GM10847 (cell line): Measurements from ENCODE around the gene DCBLD1.

ENCODE experiments used
- POLR2A ChIP-seq: IDR thresholded peaks from 2 replicates; pipeline ENCODE4 v1.6.1; 2011; ENCODE audit not compliant: insufficient read length; ENCODE audit errors: extremely low read depth

Gene DCBLD1

DNA sequence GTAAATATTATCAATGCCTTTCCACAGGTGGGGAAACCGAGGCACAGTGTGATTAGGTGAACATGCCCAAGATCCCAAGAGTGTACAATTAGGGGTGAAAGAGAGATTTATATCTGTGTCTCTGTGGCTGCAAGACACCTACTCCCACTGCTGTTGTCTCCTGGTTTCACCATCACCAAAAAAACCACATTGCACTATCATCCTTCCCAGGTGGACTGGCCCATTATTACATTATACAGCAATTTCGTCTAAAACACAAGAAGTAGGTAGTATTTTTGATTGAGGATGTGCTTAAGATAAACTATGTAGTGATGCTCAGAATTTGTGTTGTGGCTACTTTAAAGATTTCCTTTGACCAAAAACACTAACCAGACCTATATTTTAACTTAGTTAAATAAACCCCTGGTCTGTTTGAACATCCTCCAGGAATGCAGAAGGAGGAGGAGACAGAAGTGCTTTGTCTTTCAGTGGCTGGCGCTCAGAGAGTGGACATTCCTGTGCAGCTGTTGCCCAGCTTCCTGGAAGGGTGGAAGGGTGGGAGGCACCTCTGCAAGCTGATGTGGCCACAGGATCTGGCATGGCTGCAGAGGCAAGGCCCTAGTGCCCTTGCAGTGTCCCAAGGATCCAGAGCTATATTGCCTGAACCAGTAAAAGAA is 23.8 kb downstream of the DCBLD1 start:
- no peak for TF ChIP-seq POLR2A

DNA sequence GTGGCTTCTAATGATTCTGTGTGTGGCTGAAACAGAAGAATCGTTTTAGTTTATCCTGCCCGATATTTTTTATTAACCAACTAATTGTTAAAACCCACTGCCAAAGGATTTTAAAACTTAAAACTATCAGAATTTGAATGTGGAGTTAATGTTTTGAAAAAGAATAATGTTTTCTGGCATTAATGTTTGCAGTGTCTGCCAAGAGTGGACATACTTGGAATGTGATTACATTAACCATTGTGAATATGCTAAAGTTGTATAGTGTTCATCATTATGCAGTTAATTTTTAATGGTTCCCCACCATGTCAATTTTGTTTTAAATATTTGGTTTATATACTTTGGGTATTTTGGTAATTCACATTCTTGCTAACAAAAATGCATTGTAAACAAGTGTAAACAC is 24.4 kb downstream of the DCBLD1 start:
- TF ChIP-seq POLR2A: no peak

GRCh38 chr6:117508450-117508971 is 26.0 kb downstream of the DCBLD1 start:
- TF ChIP-seq POLR2A: no peak

GRCh38 chr6:117509021-117509420 is 26.5 kb downstream of the DCBLD1 start:
- TF ChIP-seq POLR2A: no peak

DNA sequence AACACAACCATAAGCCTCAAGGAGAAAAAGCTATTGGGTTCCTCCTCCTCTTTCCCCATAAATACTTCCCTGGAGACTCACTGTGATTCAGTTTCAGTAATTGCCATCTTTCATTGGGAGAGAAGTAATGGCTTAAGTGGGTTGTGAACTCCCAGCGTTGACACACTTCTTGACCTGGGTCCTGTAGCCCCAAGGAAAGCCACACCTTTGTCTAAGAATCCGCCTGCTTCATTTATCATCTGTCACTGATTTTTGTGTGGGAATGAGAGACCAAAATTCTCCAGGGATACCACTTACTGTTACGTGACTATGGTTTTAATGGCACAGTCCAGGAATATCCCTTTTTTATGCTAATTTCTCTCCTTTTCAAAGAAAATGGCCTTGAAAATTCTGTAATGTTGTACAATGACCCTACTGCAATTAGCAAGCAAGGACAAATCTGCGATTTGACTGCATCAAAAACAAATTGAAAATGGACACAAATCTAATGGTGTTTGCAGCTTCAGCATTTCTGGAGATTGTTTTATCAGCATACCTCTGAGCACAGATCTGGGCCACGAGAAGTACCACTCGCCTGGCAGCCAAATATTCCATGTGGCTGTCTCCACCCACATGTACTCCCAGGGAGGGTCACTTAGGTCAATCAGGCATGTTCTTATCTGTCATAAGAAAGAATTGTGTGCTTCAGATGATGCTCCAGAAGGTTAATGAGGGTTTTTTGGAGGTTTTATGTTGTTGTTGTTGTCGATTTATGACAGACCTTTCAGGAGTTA is 29.8 kb downstream of the DCBLD1 start:
- TF ChIP-seq POLR2A: no peak

GRCh38 chr6:117512987-117513573 is 30.6 kb downstream of the DCBLD1 start:
- no peak for TF ChIP-seq POLR2A

GRCh38 chr6:117513778-117514365 is 31.4 kb downstream of the DCBLD1 start:
- no peak for TF ChIP-seq POLR2A

DNA sequence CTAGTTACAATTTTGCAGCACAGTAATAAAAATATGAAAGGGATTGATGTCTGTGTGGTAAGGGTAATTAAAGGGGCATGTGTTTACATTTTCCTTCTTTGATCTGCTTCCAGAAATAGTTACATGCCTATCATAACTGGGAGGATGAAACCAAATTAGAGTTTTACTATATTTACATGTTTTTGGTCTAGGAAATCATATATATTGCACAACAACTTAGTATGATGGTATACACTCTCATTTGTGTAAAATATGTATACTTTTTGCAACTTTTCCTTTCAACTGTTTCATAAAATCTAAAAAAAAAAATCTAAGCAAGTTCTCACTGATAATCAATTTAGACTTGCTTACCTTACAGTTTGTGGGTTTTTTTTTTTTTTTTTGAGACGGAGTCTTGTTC is 32.2 kb downstream of the DCBLD1 start:
- TF ChIP-seq POLR2A: no peak

DNA sequence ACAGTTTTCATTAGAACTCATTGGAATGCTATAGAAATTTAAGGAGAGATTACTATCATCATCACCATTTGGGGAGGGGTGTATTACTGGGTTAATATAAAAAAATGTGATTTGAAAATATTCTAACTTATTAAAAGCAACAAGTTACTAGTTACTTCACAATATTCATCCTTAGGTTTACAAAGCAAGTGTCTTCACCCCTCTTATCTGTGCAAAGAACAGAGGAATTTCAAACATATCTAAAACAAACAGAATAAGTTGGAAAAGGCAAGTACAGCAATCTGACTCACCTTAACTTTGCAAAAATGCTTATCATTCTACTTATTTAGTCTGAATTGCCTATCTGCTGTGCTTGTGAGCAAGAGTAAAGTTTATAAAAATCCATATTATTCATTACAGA is 32.9 kb downstream of the DCBLD1 start:
- TF ChIP-seq POLR2A: no peak

GRCh38 chr6:117518870-117519269 is 36.4 kb downstream of the DCBLD1 start:
- TF ChIP-seq POLR2A: no peak

DNA sequence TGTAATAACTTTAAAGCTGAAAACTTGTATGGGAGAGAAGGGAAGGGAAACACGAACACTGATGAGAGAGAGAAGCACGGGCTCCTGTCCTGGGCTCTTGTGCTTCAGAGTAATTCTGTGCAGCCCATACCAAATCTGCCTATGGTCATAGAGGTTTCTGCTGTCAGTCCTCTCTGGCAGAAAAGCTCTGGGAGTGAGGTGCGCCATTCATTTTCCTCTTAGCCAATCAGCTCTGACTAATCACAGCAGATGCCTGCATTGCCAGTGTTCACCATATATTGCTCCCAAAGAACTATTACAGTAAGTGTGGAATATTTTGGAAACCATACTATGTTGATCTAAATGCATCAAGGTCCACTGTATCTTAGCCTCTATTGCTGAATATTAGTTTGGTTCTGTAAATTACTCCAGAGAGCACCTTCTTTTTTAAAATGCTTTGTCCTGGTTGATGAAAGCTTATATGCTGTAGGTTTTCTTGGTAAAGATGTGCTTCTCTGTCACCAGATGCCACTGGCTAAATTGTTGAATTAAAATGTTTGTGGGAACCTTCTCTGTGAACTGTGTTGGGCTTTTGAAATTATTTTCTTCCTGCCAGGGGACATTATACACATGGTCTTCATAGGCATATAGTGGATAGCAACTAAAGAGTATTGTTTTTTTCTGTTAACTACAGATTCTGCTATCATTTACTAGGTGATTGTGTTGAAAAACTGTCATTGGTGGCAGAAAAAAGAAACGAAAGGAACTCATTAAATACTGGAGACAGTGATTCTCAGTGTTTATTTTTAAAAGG is 38.3 kb downstream of the DCBLD1 start:
- TF ChIP-seq POLR2A: no peak

GRCh38 chr6:117521791-117522502 is 39.5 kb downstream of the DCBLD1 start:
- TF ChIP-seq POLR2A: no peak

DNA sequence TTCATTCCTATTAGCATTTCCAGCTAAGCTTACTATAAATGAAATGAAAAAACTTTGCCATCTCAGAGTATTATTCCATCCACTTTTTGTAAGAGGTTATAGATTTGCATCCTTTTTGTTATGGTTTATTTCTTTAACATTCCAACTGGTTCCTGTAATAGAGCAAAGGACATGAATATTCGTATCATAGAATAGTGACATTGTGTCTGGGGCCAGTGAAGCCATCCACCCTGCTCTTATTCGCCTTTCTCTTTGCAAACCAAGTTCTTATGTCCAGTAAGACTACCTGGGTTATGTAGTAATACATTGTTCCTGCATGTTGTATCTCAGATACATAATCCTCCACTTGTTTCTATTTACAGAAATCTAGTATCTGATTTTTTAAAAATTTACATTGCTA is 43.1 kb downstream of the DCBLD1 start:
- no peak for TF ChIP-seq POLR2A

- TF ChIP-seq POLR2A: no peak
Observed at GRCh38 chr6:117530467-117531242, 48.2 kb downstream of the DCBLD1 start.

DNA sequence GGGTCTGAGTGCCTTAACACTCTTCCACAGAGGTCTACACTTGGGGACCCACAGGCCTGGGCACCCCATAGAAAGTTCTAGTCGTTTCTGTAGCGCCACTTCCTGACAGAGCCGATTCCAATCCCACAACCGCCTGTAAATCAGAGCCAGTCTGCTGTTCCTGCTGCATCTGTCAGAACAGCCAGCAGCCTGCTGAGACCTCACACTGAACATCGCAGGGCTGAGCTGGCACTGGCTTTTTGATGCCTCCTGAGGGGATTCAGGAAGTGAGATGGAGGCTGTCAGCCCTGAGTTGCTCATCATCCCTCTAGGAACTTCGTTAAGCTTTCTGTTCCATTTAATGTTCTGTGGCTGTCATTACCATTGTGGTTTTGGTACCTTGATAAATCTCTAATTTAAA is 48.9 kb downstream of the DCBLD1 start:
- no peak for TF ChIP-seq POLR2A
